GM12878 (cell line): Measurements from ENCODE around the gene CLEC16A. TPM values are rescaled to one million over a fixed set of nuclear protein-coding genes. Genes with fewer than 3 reads are reported as not detected.

ENCODE experiments used
- CBX5 ChIP-seq: sonication (generic); IDR thresholded peaks from 2 replicates; pipeline ENCODE4 v1.6.1; 2016; ENCODE audit warnings: low read depth, moderate library complexity, mild to moderate bottlenecking, inconsistent platforms
- EED ChIP-seq: sonication (generic); IDR thresholded peaks from 2 replicates; pipeline ENCODE4 v1.6.1; 2016; ENCODE audit warnings: antibody characterized with exemption, low read depth
- ESRRA ChIP-seq: IDR thresholded peaks from 2 replicates; pipeline ENCODE4 v1.6.1; 2012; ENCODE audit warnings: mild to moderate bottlenecking, low read length, improper control_type of control experiment
- ETV6 ChIP-seq, 2 experiments: fragments of 450-650 bp in 1 of 2; IDR thresholded peaks in 1 of 2; conservative IDR thresholded peaks in 1 of 2; 2 replicates each; pipeline ENCODE4 v1.6.1; 2014; ENCODE audit warnings: antibody characterized with exemption in 1 of 2, borderline replicate concordance in 1 of 2, low read depth in 1 of 2, mild to moderate bottlenecking in 1 of 2, moderate library complexity in 1 of 2
- FOXM1 ChIP-seq: IDR thresholded peaks from 2 replicates; pipeline ENCODE4 v1.6.1; 2012; ENCODE audit warnings: low read depth, mild to moderate bottlenecking, inconsistent platforms, low read length, moderate library complexity
- GABPA ChIP-seq: IDR thresholded peaks from 2 replicates; pipeline ENCODE4 v1.6.1; 2014; ENCODE audit warnings: antibody characterized with exemption, low read depth, mild to moderate bottlenecking, inconsistent platforms
- GATAD2B ChIP-seq: fragments of 450-650 bp; conservative IDR thresholded peaks from 2 replicates; pipeline ENCODE4 v1.6.1; 2017; ENCODE audit warnings: low read depth, mild to moderate bottlenecking, moderate library complexity
- HDGF ChIP-seq: fragments of 450-650 bp; IDR thresholded peaks from 2 replicates; pipeline ENCODE4 v1.6.1; 2016; ENCODE audit warnings: antibody characterized with exemption
- MTA2 ChIP-seq: fragments of 450-650 bp; IDR thresholded peaks from 2 replicates; pipeline ENCODE4 v1.6.1; 2016; ENCODE audit warnings: low read depth, mild to moderate bottlenecking, moderate library complexity
- PAX5 ChIP-seq: IDR thresholded peaks from 2 replicates; pipeline ENCODE4 v1.6.1; 2011; ENCODE audit warnings: low read depth, low read length, borderline replicate concordance
- RB1 ChIP-seq: fragments of 450-650 bp; formaldehyde crosslinking; IDR thresholded peaks from 2 replicates; pipeline ENCODE4 v1.6.1; 2017; ENCODE audit warnings: mild to moderate bottlenecking, borderline replicate concordance
- SIN3A ChIP-seq: IDR thresholded peaks from 2 replicates; pipeline ENCODE4 v1.6.1; 2012; ENCODE audit warnings: low read depth, low read length, improper control_type of control experiment
- SUZ12 ChIP-seq: fragments of 200-600 bp; sonication (generic); IDR thresholded peaks from one replicate; pipeline ENCODE4 v1.6.1; 2018; ENCODE audit warnings: antibody characterized with exemption, mild to moderate bottlenecking; ENCODE audit not compliant: unreplicated experiment
- polyA plus RNA-seq, 11 experiments: library from polyadenylated mRNA; depleted of rRNA in 4 of 11; unstranded in 6 of 11; stranded (reverse) in 5 of 11; fragments of >200 nt; fragmentation: Nextera tagmentation in 4 of 11; fragmentation: Illumina TruSeq in 1 of 11; extraction: Ambion mirVana in 4 of 11; extraction: Trizol in 1 of 11; gene quantifications; 1 replicate in 1 of 11; 2 replicates in 10 of 11; pipeline versions ENCODE4 v1.2.1 to v1.2.3, GENCODE V29; 2011 to 2016; ENCODE audit warnings: inconsistent platforms in 2 of 11, missing spikeins in 2 of 11, low read depth in 1 of 11
- total RNA-seq, 4 experiments: library from RNA; depleted of rRNA in 3 of 4; stranded (reverse); fragments of >200 nt in 3 of 4; fragmentation: Illumina TruSeq in 1 of 4; extraction: Trizol in 1 of 4; gene quantifications; 2 replicates each; pipeline versions ENCODE4 v1.2.1 to v1.2.3, GENCODE V29; 2013 to 2021
- TF ChIP-seq, protein P1 (sequence below): IDR thresholded peaks from 2 replicates; pipeline ENCODE4 v1.6.1; 2012; ENCODE audit warnings: low read length, inconsistent platforms
- TF ChIP-seq, protein P2 (sequence below): fragments of 450-650 bp; IDR thresholded peaks from 2 replicates; pipeline ENCODE4 v1.6.1; 2017; ENCODE audit warnings: mild to moderate bottlenecking, moderate library complexity
- TF ChIP-seq, protein P3 (sequence below): IDR thresholded peaks from 2 replicates; pipeline ENCODE4 v1.6.1; 2011; ENCODE audit warnings: mild to moderate bottlenecking, low read depth, low read length, moderate library complexity; ENCODE audit not compliant: insufficient replicate concordance
- TF ChIP-seq, protein P4 (sequence below): IDR thresholded peaks from 2 replicates; pipeline ENCODE4 v1.6.1; 2012; ENCODE audit warnings: improper control_type of control experiment, low read depth, low read length; ENCODE audit not compliant: insufficient replicate concordance

CLEC16A gene
- total and polyA plus RNA-seq, 10 of the 15 experiments (the other 5 are each of a cell fraction or from before 2014, with no cell fraction given), result 1.5 to 28.8 (median 19.2) TPM

DNA sequence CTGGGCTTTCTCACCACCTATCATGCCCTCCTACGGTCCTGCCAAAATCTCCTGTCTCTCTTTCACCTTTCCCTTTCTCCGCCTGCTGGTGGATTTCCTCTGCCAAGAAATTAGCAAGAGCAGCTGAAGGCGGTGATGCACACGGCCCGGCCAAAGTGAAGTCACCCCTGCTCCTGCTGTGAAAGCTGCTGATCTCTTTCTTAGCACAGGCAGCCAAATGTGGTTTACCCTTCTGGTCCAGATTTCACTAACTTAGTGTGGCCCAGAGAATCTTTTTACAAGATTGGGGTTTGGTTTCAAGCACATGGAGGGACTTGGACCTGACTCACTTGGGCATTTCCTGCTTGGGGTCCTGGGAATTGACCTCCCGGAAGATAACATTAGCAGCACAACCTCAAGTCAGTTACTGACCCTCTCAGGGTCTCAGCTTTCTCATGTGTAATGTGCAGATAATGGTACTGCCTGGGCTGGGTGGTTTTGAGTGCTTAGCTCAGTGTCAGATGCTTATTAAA lies 155.9 kb downstream of the CLEC16A start (continued):
- TF ChIP-seq SUZ12 (no peak), GATAD2B (peak; percentile 63), GABPA (no peak), PAX5 (no peak; the same call in 1 of the 2 replicates), RB1 (no peak), MTA2 (peak; percentile 53; the same call in 1 of the 2 replicates), ESRRA (no peak), ETV6 (conservative IDR thresholded peaks at IDR 0.05 in 1 of 2, IDR thresholded peaks at IDR 0.05 in 1 of 2; ENCODE audit: borderline replicate concordance in 1 of 2, low read depth in 1 of 2) (peak in 1 of 2 experiments; percentile 49; a peak in 1 of 4 replicates), CBX5 (peak; percentile 66; the same call in 1 of the 2 replicates), FOXM1 (no peak), SIN3A (no peak), HDGF (peak; percentile 37; the same call in 1 of the 2 replicates), EED (peak; percentile 65)
- TF ChIP-seq, protein P1, sequence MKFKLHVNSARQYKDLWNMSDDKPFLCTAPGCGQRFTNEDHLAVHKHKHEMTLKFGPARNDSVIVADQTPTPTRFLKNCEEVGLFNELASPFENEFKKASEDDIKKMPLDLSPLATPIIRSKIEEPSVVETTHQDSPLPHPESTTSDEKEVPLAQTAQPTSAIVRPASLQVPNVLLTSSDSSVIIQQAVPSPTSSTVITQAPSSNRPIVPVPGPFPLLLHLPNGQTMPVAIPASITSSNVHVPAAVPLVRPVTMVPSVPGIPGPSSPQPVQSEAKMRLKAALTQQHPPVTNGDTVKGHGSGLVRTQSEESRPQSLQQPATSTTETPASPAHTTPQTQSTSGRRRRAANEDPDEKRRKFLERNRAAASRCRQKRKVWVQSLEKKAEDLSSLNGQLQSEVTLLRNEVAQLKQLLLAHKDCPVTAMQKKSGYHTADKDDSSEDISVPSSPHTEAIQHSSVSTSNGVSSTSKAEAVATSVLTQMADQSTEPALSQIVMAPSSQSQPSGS, result peak; percentile 80
- TF ChIP-seq, protein P2, sequence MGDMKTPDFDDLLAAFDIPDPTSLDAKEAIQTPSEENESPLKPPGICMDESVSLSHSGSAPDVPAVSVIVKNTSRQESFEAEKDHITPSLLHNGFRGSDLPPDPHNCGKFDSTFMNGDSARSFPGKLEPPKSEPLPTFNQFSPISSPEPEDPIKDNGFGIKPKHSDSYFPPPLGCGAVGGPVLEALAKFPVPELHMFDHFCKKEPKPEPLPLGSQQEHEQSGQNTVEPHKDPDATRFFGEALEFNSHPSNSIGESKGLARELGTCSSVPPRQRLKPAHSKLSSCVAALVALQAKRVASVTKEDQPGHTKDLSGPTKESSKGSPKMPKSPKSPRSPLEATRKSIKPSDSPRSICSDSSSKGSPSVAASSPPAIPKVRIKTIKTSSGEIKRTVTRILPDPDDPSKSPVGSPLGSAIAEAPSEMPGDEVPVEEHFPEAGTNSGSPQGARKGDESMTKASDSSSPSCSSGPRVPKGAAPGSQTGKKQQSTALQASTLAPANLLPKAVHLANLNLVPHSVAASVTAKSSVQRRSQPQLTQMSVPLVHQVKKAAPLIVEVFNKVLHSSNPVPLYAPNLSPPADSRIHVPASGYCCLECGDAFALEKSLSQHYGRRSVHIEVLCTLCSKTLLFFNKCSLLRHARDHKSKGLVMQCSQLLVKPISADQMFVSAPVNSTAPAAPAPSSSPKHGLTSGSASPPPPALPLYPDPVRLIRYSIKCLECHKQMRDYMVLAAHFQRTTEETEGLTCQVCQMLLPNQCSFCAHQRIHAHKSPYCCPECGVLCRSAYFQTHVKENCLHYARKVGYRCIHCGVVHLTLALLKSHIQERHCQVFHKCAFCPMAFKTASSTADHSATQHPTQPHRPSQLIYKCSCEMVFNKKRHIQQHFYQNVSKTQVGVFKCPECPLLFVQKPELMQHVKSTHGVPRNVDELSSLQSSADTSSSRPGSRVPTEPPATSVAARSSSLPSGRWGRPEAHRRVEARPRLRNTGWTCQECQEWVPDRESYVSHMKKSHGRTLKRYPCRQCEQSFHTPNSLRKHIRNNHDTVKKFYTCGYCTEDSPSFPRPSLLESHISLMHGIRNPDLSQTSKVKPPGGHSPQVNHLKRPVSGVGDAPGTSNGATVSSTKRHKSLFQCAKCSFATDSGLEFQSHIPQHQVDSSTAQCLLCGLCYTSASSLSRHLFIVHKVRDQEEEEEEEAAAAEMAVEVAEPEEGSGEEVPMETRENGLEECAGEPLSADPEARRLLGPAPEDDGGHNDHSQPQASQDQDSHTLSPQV, result no peak
- TF ChIP-seq, protein P3, sequence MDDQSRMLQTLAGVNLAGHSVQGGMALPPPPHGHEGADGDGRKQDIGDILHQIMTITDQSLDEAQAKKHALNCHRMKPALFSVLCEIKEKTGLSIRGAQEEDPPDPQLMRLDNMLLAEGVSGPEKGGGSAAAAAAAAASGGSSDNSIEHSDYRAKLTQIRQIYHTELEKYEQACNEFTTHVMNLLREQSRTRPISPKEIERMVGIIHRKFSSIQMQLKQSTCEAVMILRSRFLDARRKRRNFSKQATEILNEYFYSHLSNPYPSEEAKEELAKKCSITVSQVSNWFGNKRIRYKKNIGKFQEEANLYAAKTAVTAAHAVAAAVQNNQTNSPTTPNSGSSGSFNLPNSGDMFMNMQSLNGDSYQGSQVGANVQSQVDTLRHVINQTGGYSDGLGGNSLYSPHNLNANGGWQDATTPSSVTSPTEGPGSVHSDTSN, result no peak
- TF ChIP-seq, protein P4, sequence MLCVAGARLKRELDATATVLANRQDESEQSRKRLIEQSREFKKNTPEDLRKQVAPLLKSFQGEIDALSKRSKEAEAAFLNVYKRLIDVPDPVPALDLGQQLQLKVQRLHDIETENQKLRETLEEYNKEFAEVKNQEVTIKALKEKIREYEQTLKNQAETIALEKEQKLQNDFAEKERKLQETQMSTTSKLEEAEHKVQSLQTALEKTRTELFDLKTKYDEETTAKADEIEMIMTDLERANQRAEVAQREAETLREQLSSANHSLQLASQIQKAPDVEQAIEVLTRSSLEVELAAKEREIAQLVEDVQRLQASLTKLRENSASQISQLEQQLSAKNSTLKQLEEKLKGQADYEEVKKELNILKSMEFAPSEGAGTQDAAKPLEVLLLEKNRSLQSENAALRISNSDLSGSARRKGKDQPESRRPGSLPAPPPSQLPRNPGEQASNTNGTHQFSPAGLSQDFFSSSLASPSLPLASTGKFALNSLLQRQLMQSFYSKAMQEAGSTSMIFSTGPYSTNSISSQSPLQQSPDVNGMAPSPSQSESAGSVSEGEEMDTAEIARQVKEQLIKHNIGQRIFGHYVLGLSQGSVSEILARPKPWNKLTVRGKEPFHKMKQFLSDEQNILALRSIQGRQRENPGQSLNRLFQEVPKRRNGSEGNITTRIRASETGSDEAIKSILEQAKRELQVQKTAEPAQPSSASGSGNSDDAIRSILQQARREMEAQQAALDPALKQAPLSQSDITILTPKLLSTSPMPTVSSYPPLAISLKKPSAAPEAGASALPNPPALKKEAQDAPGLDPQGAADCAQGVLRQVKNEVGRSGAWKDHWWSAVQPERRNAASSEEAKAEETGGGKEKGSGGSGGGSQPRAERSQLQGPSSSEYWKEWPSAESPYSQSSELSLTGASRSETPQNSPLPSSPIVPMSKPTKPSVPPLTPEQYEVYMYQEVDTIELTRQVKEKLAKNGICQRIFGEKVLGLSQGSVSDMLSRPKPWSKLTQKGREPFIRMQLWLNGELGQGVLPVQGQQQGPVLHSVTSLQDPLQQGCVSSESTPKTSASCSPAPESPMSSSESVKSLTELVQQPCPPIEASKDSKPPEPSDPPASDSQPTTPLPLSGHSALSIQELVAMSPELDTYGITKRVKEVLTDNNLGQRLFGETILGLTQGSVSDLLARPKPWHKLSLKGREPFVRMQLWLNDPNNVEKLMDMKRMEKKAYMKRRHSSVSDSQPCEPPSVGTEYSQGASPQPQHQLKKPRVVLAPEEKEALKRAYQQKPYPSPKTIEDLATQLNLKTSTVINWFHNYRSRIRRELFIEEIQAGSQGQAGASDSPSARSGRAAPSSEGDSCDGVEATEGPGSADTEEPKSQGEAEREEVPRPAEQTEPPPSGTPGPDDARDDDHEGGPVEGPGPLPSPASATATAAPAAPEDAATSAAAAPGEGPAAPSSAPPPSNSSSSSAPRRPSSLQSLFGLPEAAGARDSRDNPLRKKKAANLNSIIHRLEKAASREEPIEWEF, result peak; percentile 45
